ENCODE measurements around the gene FRMD3.

FRMD3 gene

GRCh38 chr9:83477571-83477970 is 60.6 kb downstream of the FRMD3 start:
- no peak for DNase-seq (ENCODE audit: low read depth)

DNA sequence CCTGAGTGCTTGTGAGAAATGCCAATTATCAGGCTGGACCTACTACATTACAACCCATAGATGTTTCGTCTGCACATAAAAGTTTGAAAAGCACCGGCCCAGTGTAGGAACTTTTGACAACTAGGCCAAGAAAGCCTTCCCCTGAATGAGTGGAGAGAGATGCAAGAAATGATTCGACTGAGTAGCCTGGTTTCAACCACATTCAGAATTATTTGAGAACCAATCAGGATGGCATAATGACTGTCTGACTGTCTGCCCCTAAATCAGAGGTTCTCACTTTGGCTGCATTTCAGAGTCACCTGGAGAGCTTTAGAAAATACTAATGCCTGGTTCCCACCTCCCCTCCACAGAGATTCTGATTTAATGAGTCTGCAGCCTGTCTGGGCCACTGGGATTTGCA is 61.1 kb downstream of the FRMD3 start:
- TF ChIP-seq, protein P1, sequence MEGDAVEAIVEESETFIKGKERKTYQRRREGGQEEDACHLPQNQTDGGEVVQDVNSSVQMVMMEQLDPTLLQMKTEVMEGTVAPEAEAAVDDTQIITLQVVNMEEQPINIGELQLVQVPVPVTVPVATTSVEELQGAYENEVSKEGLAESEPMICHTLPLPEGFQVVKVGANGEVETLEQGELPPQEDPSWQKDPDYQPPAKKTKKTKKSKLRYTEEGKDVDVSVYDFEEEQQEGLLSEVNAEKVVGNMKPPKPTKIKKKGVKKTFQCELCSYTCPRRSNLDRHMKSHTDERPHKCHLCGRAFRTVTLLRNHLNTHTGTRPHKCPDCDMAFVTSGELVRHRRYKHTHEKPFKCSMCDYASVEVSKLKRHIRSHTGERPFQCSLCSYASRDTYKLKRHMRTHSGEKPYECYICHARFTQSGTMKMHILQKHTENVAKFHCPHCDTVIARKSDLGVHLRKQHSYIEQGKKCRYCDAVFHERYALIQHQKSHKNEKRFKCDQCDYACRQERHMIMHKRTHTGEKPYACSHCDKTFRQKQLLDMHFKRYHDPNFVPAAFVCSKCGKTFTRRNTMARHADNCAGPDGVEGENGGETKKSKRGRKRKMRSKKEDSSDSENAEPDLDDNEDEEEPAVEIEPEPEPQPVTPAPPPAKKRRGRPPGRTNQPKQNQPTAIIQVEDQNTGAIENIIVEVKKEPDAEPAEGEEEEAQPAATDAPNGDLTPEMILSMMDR (IDR thresholded peaks at IDR 0.05; ENCODE audit: insufficient read depth, low read depth, low read length, missing control alignments) = no peak
- DNase-seq (ENCODE audit: low read depth) = no peak
- no peak overlapping the region for H3K4me3 ChIP-seq (ENCODE audit: low read length)

More at GRCh38 chr9:83477571-83477970, 60.6 kb downstream of the FRMD3 start:
- TF ChIP-seq, protein P1 (IDR thresholded peaks at IDR 0.05; ENCODE audit: insufficient read depth, low read depth, low read length, missing control alignments) = no peak
- H3K4me3 ChIP-seq (ENCODE audit: low read length) = no peak overlapping the region

DNA sequence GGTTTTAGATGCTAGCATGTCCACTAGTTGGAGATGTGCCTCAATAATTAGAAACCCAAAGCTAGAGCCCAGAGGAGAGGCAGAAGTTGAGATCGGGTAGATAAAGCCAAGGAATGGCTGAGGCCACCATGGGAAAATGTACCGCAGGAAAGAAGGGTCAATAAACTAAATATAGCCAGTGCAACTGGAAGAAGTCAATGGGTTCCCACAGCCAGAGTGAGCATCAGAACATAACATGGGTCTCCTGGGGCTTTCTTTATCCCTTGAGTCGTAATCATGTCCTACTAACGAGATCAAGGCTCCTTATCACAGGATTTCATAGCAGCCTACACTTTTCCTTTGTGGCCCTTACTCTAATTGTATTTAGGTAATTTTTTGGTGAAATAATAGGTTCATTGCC is 61.7 kb downstream of the FRMD3 start:
- H3K4me3 ChIP-seq (ENCODE audit: low read length) = no peak overlapping the region
- TF ChIP-seq, protein P1 (IDR thresholded peaks at IDR 0.05; ENCODE audit: insufficient read depth, low read depth, low read length, missing control alignments) = no peak
- no peak for DNase-seq (ENCODE audit: low read depth)

DNA sequence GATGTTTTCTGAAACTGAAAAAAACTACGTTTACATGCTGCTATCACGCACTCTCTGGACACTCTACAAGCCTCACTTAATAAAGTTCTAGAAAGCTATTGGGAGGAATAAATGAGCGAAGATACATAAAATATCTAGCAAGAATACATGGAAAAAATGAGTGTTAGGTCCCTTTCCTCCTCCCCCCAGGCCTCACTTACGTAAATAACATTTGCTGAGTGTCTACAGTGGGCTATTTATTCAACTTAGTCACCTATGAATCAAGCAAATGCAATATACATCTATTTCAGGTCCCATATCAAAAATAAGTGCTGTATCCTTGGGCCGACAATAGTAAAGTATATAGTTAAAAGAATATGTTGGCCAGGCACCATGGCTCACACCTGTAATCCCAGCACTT is 62.5 kb downstream of the FRMD3 start:
- no peak for DNase-seq (ENCODE audit: low read depth)
- TF ChIP-seq, protein P1 (IDR thresholded peaks at IDR 0.05; ENCODE audit: insufficient read depth, low read depth, low read length, missing control alignments) = no peak
- no peak overlapping the region for H3K4me3 ChIP-seq (ENCODE audit: low read length)

- no peak overlapping the region for H3K4me3 ChIP-seq (ENCODE audit: low read length)
- TF ChIP-seq, protein P1 (IDR thresholded peaks at IDR 0.05; ENCODE audit: insufficient read depth, low read depth, low read length, missing control alignments) = no peak
- no peak for DNase-seq (ENCODE audit: low read depth)
Measured at GRCh38 chr9:83474631-83475030, 63.6 kb downstream of the FRMD3 start.

- no peak overlapping the region for H3K4me3 ChIP-seq (ENCODE audit: low read length)
- no peak for DNase-seq (ENCODE audit: low read depth)
- TF ChIP-seq, protein P1 (IDR thresholded peaks at IDR 0.05; ENCODE audit: insufficient read depth, low read depth, low read length, missing control alignments) = no peak
Measured at GRCh38 chr9:83473488-83473971, 64.7 kb downstream of the FRMD3 start.

- no peak overlapping the region for H3K4me3 ChIP-seq (ENCODE audit: low read length)
- TF ChIP-seq, protein P1 (IDR thresholded peaks at IDR 0.05; ENCODE audit: insufficient read depth, low read depth, low read length, missing control alignments) = no peak
- no peak for DNase-seq (ENCODE audit: low read depth)
Measured at GRCh38 chr9:83472764-83473163, 65.4 kb downstream of the FRMD3 start.

Measured in epithelial cell of esophagus (primary cell).